Kidney glomerular epithelial cell (primary cell): ENCODE measurements around the gene MLXIP.
A peak's percentile ranks its signal among the peaks of the same experiment; 100 is the strongest.
"Not testable (repeated sequence)": the region's sequence is repeated elsewhere in the genome, so short reads cannot be mapped to it uniquely, and the experiment has no call there.

Source experiments
- DNase-seq: peaks from one replicate; lab custom pipeline; 2025; lab: John Stamatoyannopoulos, UW

MLXIP gene

GRCh38 chr12:122078141-122079032 lies at the start of gene MLXIP:
Gene MLXIP, plus strand, starts transcription at chr12:122078756. Its CDS starts 98 bp downstream, at chr12:122078854.
- DNase-seq, result peak; percentile 74

GRCh38 chr12:122028905-122029560 lies 49.5 kb upstream of the MLXIP start:
- DNase-seq, result no peak

- DNase-seq, result peak; percentile 21
These were observed 48.7 kb upstream of the MLXIP start for GRCh38 chr12:122029620-122030423.

GRCh38 chr12:122030424-122031035 lies 48.0 kb upstream of the MLXIP start:
- DNase-seq, result no peak

- DNase-seq, result peak; percentile 18
These were observed 47.0 kb upstream of the MLXIP start for GRCh38 chr12:122031342-122032216.

- no peak for DNase-seq
These were observed 46.0 kb upstream of the MLXIP start for GRCh38 chr12:122032580-122032979.

GRCh38 chr12:122035292-122035691 lies 43.3 kb upstream of the MLXIP start:
- DNase-seq, result no peak

GRCh38 chr12:122036153-122036552 lies 42.4 kb upstream of the MLXIP start:
- DNase-seq, result no peak

- DNase-seq, result peak; percentile 89
These were observed 37.8 kb upstream of the MLXIP start for GRCh38 chr12:122040579-122041386.

- DNase-seq, result not testable (repeated sequence)
These were observed 37.1 kb upstream of the MLXIP start for GRCh38 chr12:122041458-122041857.

GRCh38 chr12:122042910-122043309 lies 35.6 kb upstream of the MLXIP start:
- peak; percentile 57 for DNase-seq

GRCh38 chr12:122043476-122043875 lies 35.1 kb upstream of the MLXIP start:
- DNase-seq, result no peak

GRCh38 chr12:122045262-122045661 lies 33.3 kb upstream of the MLXIP start:
- no peak for DNase-seq

GRCh38 chr12:122046145-122046544 lies 32.4 kb upstream of the MLXIP start:
- no peak for DNase-seq

- DNase-seq, result no peak
These were observed 30.4 kb upstream of the MLXIP start for GRCh38 chr12:122048151-122048550.

GRCh38 chr12:122049827-122050226 lies 28.7 kb upstream of the MLXIP start:
- no peak for DNase-seq

GRCh38 chr12:122050706-122051105 lies 27.9 kb upstream of the MLXIP start:
- no peak for DNase-seq

- no peak for DNase-seq
These were observed 27.2 kb upstream of the MLXIP start for GRCh38 chr12:122051231-122051876.

- DNase-seq, result no peak
These were observed 26.3 kb upstream of the MLXIP start for GRCh38 chr12:122052285-122052684.
